WTC11 (cell line): ENCODE data around the gene OSBPL10.

Experiments used
- CREB1 ChIP-seq: sonication (generic); formaldehyde crosslinking; IDR thresholded peaks from 2 replicates; pipeline ENCODE4 v1.8.0; 2023; ENCODE audit warnings: mild to moderate bottlenecking, missing genetic modification reagents
- ESRRA ChIP-seq: sonication (generic); formaldehyde crosslinking; IDR thresholded peaks from 2 replicates; pipeline ENCODE4 v1.8.1; 2022; ENCODE audit warnings: mild to moderate bottlenecking, missing genetic modification reagents, borderline replicate concordance
- JAZF1 ChIP-seq: fragments of 250-450 bp; sonication (Bioruptor Pico); IDR thresholded peaks from 2 replicates; pipeline ENCODE4 v1.9.0; 2021; ENCODE audit warnings: moderate library complexity, mild to moderate bottlenecking, inconsistent platforms
- NFYB ChIP-seq: sonication (generic); formaldehyde crosslinking; conservative IDR thresholded peaks from 2 replicates; pipeline ENCODE4 v1.8.0; 2022; ENCODE audit warnings: low read depth, missing genetic modification reagents
- OVOL2 ChIP-seq: fragments of 250-450 bp; sonication (Bioruptor Pico); IDR thresholded peaks from 2 replicates; pipeline ENCODE4 v1.9.0; 2021; ENCODE audit warnings: mild to moderate bottlenecking, borderline replicate concordance
- SP1 ChIP-seq: sonication (generic); formaldehyde crosslinking; conservative IDR thresholded peaks from 2 replicates; pipeline ENCODE4 v1.8.1; 2022; ENCODE audit warnings: missing genetic modification reagents
- TEAD4 ChIP-seq: sonication (generic); formaldehyde crosslinking; IDR thresholded peaks from 2 replicates; pipeline ENCODE4 v1.8.0; 2022; ENCODE audit warnings: mild to moderate bottlenecking, missing genetic modification reagents
- TP53 ChIP-seq: sonication (generic); formaldehyde crosslinking; IDR thresholded peaks from 2 replicates; pipeline ENCODE4 v1.8.1; 2023; ENCODE audit warnings: mild to moderate bottlenecking, missing genetic modification reagents
- ZBTB21 ChIP-seq: sonication (generic); formaldehyde crosslinking; IDR thresholded peaks from 2 replicates; pipeline ENCODE4 v1.8.1; 2023; ENCODE audit warnings: mild to moderate bottlenecking, missing genetic modification reagents, borderline replicate concordance
- TF ChIP-seq, protein P1 (sequence below): fragments of 200-600 bp; IDR thresholded peaks from 2 replicates; pipeline ENCODE4 v1.8.0; 2022; ENCODE audit warnings: antibody characterized with exemption
- TF ChIP-seq, protein P2 (sequence below): sonication (generic); formaldehyde crosslinking; IDR thresholded peaks from 2 replicates; pipeline ENCODE4 v1.8.1; 2022; ENCODE audit warnings: mild to moderate bottlenecking, moderate library complexity, missing genetic modification reagents
- TF ChIP-seq, protein P3 (sequence below): sonication (generic); formaldehyde crosslinking; IDR thresholded peaks from 2 replicates; pipeline ENCODE4 v1.8.0; 2022; ENCODE audit warnings: mild to moderate bottlenecking, missing genetic modification reagents

DNA sequence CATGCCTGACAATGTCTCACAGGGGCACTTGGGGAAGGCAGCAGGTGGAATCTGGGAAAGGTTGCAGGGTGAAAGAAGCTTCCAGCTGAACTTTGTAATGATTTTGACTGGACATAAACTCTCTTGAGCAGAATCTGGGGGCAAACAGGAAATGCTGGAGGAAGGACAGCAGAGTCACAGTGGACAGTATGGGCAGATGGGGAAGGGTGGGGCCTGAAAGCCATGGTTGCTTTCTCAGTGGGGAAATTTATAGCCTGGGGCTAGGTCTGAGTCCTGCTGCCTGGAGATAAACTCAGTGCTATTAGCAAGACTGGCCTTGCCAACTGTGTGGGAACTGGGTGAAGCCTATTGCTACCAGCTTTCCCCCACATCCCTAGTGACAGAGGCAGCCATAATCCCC lies 203.2 kb downstream of the OSBPL10 start:
- no peak for TF ChIP-seq TEAD4 (CRISPR knock-in tag)
- TF ChIP-seq, protein P1, sequence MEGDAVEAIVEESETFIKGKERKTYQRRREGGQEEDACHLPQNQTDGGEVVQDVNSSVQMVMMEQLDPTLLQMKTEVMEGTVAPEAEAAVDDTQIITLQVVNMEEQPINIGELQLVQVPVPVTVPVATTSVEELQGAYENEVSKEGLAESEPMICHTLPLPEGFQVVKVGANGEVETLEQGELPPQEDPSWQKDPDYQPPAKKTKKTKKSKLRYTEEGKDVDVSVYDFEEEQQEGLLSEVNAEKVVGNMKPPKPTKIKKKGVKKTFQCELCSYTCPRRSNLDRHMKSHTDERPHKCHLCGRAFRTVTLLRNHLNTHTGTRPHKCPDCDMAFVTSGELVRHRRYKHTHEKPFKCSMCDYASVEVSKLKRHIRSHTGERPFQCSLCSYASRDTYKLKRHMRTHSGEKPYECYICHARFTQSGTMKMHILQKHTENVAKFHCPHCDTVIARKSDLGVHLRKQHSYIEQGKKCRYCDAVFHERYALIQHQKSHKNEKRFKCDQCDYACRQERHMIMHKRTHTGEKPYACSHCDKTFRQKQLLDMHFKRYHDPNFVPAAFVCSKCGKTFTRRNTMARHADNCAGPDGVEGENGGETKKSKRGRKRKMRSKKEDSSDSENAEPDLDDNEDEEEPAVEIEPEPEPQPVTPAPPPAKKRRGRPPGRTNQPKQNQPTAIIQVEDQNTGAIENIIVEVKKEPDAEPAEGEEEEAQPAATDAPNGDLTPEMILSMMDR: no peak
- TF ChIP-seq ZBTB21 (CRISPR knock-in tag): no peak
- no peak for TF ChIP-seq NFYB (CRISPR knock-in tag)
- TF ChIP-seq SP1 (CRISPR knock-in tag): no peak
- TF ChIP-seq ESRRA (CRISPR knock-in tag): no peak
- TF ChIP-seq OVOL2 (CRISPR knock-in tag): no peak
- no peak for TF ChIP-seq TP53 (CRISPR knock-in tag)
- no peak for TF ChIP-seq CREB1
- TF ChIP-seq, protein P2, sequence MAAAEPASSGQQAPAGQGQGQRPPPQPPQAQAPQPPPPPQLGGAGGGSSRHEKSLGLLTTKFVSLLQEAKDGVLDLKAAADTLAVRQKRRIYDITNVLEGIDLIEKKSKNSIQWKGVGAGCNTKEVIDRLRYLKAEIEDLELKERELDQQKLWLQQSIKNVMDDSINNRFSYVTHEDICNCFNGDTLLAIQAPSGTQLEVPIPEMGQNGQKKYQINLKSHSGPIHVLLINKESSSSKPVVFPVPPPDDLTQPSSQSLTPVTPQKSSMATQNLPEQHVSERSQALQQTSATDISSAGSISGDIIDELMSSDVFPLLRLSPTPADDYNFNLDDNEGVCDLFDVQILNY (CRISPR knock-in tag): no peak
- TF ChIP-seq, protein P3, sequence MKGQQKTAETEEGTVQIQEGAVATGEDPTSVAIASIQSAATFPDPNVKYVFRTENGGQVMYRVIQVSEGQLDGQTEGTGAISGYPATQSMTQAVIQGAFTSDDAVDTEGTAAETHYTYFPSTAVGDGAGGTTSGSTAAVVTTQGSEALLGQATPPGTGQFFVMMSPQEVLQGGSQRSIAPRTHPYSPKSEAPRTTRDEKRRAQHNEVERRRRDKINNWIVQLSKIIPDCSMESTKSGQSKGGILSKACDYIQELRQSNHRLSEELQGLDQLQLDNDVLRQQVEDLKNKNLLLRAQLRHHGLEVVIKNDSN: no peak
- no peak for TF ChIP-seq JAZF1
